HG03460 (cell line): ENCODE data around the gene FOXJ3.

Source experiments
- ATAC-seq: cut with Tn5 transposase; IDR thresholded peaks from one replicate; pipeline ENCODE4 v1.9.1; 2021; ENCODE audit not compliant: unreplicated experiment

FOXJ3 gene

DNA sequence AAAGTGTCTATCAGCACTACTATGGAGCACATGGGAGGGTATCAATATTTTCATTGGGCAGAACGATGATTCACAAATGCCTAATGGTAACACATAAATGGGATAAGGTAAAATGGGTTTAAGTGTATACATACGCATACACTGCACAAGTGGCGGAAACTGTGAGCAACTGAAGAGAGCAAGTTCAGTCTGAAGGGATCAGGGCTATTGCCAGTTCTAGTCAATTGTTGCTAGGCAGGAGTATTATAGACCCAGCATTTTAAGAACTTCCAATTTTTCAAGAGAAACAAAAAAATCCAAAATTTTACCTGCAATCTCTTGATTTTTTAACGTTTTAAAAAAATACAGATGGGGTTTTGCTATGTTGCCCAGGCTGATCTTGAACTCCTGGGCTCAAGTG lies 23.1 kb downstream of the FOXJ3 start:
- no peak for ATAC-seq

DNA sequence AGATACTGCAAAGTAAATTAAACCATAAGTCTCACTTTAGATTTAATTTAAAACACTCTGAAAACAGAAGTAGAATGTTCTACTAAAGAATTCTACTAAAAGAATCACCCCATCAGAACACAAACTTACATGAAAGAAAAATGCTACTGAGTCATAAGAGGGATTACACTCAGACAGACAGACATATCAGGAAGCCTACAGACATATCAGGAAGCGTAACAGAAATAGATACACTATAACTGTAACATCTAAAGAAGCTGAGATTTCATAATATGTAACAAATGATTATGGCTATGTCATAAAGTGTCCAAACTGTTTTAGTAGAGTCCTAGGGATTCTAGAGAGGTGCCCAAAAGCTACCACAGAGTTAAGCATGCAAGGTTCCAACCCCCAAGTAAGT lies 23.9 kb downstream of the FOXJ3 start:
- ATAC-seq, result no peak

DNA sequence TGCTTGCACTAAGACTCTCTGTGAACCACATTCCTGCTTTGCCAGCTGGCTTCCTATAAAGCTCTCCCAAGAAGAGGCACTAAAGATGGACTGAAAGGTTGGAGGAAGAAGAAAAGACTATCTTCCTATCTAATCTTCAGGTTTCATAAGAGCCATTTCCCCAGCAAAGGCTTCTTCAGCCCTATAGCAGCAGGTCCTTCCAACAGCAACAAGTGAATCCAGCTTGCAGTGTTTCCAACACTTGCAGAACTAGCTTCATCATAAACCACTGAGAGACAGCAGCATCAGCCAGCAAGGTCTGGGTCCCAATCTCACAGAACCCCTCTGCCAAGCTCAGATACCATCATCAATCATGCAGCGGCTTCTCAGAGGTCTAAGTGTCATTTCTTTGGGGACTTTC lies 28.1 kb downstream of the FOXJ3 start:
- ATAC-seq, result no peak

DNA sequence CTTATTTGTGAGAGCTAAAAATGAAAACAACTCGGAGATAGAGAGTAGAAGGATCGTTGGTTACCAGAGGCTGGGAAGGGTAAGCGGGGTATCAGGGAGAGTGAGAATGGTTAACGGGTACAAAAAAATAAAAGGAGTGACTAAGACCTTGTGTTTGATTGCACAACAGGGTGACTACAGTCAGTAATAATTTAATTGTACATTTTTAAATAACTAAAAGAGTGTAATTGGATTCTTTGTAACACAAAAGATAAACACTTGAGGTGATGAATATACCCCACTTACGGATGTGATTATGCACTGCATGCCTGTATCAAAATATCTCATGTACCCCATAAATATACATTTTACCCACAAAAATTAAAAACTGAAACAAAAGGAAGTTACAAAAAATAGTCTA lies 29.4 kb downstream of the FOXJ3 start:
- no peak for ATAC-seq

DNA sequence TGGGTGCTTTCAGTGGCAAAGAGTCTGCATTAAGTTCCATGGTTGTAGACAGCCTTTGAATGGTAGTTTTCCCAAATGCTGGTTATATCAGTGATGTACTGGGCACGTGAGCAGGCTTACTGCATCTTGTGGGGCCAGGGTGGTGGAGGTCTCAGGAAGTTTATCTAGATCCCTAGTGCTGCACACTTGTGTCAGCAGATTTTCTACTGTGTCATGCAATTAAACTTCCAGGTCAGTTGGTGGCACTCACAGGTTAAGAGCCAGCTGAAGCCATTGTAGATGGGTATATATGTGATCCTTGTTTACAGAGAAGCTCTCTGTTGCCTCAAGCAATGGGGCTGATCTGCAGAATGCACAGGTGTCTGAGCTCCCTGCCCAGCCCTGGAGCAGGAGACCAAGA lies 33.0 kb downstream of the FOXJ3 start:
- no peak for ATAC-seq

DNA sequence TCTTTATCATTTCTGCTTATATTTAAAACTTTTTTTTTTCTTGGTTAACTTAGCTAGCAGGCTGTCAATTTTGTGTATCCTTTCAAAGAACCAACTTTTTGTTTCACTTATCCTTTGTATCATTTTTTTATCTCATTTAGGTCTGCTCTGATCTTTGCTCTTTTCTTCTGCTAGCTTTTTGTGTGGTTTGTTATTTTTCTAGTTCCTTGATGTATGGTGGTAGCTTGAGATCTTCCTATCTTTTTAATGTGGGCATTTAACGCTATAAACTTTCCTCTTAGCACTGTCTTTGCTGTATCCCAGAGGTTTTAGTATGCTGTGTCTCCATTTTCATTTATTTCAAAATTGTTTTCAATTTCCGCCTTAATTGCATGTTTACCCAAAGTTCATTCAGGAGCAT lies 36.5 kb downstream of the FOXJ3 start:
- ATAC-seq, result no peak

DNA sequence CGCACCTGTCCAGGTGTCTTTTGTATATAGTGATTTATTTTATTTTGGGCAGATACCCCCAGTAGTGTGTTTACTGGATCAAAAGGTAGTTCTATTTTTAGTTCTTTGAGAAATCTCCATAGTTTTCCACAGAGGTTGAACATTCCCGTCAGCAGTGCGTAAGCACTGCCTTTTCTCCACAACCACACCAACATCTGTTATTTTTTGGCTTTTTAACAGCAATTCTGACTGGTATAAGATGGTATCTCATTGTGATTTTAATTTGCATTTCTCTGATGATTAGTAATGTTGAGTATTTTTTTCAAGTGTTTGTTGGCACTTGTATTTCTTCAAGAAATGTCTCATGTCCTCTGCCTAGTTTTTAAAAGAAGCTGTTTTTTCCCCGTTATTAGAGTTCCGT lies 39.2 kb downstream of the FOXJ3 start:
- no peak for ATAC-seq

DNA sequence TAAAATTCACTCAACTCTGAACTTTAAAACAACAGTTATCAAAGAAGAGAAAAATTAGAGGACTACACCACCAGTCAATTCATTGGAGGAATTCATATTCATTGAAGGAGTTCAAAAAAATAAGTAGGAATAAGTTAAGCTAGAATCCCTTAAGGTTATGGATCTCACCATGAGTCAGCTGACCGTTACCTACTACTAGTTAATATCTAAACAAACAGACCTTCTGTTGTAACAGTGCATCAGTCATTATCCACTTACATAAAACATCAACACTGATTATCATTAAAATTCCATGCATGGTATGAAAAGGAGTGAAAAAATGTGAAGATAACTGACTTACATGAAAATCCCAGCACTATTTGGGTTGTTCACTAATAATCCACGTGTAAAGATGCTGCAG lies 44.9 kb downstream of the FOXJ3 start:
- no peak for ATAC-seq

DNA sequence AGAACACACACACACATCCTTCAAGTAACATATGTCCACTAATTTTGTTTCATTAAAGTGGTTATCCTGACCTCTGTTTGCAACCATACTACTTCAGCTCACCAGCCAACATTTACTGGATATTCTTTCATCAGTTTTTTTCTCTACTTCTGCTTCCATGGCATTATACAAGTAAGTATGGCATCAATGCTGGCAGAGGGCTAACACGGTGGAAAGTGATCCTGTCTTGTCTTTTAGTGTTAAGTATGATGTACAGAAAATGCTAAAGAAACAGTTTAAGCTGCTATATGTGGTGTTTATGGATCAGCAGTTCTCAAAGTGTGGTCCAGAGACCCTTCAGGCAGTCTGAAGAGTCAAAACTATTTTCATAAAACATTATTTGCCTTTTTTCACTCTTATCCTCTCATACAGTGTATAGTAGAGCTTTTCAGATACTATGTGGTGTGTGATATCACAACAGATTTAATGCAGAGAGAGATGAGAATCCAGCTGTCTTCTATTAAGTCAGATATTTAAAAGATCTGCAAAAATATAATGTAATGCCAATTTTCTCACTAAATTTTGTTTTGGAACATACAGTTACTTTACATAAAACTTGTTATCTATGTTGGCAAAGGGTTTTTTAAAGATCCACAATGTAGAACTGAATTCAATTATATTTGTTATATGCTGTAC lies 46.6 kb downstream of the FOXJ3 start:
- no peak for ATAC-seq

DNA sequence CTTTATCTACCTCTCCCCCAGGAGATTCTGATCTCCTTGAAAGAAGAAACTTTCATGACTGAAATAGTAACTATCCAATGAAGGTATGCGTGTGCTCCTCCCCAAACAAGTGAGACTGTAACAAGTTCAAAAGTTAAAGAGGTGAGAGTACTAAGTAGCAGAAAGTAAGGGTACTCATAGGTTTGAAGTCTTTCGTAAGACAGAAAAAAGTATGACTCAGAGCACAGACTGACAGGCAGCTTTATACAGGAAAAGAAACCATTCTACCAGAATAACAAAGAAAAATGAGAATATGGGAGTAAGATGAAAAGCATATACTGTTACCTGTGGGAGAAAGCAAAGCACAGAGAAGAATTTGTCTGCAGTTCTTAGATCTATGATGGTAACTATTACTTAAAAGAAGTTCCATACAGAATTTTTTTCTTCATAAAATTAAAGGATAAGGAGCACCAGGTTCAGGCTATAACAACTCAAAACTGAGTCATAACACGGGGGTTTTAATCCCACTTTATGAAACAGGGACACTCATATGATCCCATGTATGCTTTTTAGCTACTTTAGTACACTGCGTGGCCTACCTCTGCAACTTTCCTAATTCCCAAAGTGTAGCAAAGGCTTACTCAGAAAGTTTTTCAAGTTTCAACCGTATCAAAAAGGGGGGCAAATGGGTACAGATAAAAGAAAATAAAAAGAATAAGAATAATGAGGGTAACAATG lies 52.0 kb downstream of the FOXJ3 start:
- ATAC-seq, result no peak

DNA sequence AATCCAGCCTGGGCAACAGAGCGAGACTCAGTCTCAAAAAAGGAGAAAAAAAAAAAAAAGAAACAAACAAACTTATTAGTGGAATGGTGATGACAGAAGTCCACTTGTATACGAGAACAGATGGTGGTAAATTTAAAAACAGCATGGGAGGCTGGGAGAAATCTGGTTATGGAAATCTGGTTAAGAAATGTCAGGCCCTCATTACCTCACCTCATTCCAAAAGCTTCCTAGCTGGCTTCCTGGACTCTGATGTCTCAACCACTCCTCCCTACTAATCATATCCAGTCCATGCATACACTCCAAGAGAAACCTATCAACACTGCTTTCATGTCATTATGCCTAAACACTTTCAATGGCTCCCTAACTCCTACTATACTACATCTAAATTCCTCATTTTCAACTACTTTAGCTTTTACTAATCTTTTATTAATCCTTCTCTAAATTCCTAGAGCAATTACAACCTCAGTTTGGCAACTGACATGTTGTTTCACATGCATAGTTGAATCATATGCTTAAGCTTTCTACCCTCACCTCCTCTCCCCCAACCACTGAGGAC lies 52.9 kb downstream of the FOXJ3 start:
- no peak for ATAC-seq

DNA sequence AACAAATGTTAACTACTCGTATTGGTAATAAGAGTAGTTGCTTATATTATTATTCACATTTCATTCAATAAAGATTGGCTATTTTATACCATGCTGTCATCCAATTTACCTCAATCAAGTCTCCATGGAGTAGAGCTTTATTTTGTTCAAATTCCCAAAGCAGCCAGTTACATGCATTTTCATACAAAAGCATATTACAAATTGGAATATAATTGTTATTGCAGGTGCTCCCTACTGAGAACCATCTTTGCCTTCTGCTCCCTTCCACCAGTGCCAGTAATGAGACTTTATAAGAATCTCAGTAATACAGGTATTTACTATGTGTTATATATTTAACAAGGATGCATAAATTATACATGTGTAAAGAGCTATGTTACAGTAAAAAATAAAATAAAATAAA lies 54.2 kb downstream of the FOXJ3 start:
- ATAC-seq, result no peak

DNA sequence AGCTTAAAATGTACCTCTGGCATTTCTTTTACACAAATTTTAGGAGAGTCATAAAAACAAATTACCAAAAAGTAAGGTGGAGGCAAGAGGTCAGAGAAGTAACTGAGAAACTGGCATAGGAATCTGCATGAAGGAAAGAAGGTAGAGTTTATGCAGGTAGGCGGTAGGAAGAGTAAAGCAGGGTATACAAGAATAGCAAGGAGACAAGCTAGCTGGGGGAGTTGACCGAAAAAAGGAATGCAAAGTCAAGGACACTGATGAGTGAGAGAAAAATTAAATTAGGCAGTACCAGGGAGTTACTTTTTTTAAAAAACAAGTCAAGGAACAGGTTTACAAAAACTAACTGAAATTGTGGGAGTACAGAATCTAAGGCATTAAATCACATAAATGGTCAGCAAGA lies 56.0 kb downstream of the FOXJ3 start:
- no peak for ATAC-seq

DNA sequence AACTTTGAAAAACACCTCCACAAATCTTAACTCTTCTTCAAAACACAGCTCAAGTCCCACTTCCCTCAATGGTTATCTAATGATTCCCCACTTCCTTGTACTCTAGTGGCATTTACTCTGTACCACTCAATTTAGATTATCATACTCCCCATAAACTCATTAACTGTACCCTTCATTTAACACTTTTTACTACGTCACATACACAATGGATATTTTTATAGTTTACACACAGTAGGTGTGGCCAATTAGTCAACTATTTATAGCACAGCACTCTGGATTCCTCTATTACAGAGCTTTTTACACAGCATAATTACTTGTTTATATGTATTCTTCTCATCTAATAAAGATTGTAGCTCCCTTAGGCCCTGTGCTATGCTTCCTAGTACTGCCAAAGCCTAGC lies 62.1 kb downstream of the FOXJ3 start:
- ATAC-seq, result no peak

DNA sequence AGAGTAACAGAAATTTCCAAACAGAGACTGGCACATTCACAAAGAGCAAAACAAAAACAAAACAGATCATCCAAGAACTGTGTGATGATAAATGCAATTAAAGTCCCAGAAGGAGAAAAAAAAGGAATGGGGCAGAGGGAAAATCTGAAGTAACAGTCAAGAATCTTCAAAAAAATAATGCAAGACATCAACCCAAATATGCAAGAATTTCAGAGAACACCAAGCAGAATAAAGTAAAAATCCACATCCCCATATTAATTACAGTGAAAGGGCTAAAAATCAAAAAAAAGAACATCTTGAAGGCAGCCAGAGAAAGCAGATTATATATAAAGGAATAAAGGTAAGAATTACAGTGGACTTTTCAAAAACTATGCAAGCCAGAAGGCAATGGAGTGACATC lies 67.1 kb downstream of the FOXJ3 start:
- ATAC-seq, result no peak

DNA sequence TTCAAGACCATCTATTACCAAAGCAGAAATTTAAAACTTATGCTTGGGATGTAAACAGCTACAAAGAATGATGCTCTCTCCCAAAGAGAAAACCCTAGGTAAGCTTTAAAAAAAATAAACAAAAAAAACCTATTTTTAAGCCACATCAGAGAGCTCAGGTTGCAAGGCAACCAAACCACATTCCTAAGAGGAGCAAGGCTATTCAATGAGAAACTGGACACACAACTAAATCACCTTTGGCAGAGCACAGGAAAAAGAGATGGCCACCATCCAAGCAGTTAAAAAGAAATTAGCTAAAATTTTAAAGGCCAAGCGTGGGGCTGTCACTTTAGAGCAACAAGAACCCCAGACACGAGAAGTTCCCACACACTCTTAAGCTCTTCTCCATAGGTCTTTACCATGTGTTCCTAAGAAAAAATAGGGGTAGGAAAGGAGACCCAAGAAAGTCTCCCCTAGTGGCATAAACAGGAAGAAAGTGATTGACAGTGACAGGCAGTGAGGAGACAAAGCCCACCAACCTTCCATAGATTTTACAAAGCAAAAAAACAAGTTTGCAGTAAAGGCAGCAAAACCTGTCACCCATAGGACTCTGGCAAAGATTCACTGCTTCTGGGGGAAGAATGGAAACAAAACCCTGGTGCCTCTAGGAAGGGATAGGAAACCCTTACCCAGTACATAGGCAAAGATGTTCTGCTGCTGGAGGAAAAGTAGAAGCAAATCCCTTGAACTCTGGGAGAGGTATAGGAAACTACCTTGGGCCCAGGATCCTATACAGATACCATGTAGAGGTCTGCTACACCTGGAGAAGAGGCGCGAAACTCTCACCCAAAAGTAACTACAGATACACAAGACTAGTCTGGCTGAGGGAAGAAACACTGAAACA lies 68.5 kb downstream of the FOXJ3 start:
- no peak for ATAC-seq

DNA sequence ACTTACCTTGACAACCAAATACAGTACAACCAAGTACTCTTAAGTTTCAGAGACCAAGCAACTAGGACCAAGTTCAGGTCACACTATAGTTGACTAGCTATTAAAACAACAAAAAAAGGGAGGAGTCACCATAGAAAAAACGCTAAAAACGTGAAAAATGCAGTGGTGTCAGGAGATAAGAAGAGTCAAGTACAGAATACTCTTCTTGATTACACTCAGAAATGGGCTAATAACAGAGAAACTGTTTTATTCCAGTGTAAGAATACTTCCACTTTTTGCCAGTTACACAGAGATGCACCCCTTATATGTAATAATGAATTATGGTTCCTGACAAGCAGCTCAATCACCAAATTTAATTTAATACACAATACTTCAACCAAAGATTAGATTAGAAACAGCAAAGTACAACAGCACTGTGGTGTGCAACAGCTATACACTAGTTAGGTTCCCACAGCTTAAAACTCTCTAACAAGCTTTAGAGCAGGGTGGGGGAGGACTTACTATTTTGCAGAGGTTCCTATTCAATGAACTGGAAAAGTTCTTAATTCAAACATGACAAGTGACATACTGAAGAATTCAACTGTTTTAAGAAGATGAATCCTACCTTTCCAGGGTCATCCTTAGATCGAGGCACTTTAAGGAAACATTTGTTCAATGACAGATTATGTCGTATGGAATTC lies 70.4 kb downstream of the FOXJ3 start:
- no peak for ATAC-seq

DNA sequence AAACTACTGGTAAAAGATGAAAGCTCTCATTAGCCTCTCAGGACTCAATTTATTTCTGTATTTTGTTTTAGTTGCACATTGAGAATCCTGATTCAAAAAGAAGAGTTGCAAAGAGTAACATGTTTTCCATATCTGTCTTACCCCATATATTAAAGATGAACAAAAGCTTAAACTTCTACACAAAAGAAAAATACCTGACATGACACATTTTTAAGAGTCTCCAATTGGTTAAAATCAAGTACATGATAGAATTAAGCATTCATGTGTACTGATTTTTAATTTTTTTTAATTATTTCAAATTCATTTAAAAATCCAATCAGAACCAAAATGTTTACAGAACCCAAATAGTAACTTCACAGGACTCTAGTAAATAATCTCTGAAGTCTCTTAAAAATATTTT lies 72.0 kb downstream of the FOXJ3 start:
- ATAC-seq, result no peak

DNA sequence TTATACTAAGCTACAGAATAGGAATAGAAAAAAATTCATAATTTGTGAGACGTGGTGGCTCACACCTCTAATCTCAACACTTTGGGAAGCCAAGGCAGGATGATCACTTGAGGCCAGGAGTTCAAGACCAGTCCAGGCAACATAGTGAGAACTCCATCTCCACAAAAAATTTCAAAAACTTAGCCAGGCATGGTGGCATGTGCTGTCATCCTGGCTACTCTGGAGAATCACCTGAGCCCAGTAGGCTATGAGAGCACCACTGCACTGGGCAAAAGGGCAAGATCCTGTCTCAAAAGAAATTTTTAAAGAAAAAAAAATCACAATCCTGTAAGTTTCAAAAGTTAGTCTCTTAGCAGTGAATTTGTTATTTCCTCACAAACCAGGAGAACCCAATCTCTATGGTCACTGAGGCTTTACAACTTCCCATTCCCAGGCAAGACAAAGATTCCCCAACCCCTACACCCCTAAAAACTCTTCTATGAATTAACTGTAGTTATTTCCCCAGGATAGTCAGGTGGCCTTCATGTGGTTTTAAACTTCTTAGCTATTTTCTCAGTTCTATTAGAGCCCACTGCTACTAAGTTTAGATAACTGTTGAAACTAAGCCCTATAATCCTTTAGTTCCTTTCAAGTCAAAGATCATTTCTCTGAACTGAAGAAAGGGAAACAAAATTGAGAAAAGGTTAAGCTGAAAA lies 74.5 kb downstream of the FOXJ3 start:
- no peak for ATAC-seq

DNA sequence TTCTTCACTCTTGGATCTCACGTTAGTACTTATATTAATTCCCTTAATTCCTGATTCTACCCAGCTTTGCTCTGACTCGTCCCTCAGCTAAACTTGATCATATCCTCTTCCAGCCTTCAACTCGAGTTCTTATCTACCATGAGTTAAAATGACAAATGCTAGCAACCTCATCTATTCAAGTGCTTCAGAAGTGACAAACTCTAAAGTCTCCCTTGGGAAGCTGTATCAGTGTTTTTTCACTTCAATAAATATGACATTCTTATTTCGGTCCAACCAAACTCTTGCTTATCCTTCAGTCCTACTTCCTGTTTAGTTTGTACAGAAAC lies 75.3 kb downstream of the FOXJ3 start:
- peak; percentile 21 for ATAC-seq
